D721Med (cell line): ENCODE results near the gene SEMA6B.

ENCODE experiments used
- DNase-seq: peaks from one replicate; pipeline ENCODE4 v3.0.0; 2011; ENCODE audit warnings: low spot score; ENCODE audit not compliant: insufficient read length
- FAIRE-seq: peaks from 2 replicates; lab custom pipeline; 2011; peaks lifted over from hg19 to GRCh38; lab: Jason Lieb, UNC
- TF ChIP-seq, protein P1 (sequence below): IDR thresholded peaks from 2 replicates; pipeline ENCODE4 v1.5.1; 2012; ENCODE audit warnings: mild to moderate bottlenecking, control low read depth; ENCODE audit not compliant: insufficient read depth; ENCODE audit errors: missing control alignments

Gene SEMA6B

DNA sequence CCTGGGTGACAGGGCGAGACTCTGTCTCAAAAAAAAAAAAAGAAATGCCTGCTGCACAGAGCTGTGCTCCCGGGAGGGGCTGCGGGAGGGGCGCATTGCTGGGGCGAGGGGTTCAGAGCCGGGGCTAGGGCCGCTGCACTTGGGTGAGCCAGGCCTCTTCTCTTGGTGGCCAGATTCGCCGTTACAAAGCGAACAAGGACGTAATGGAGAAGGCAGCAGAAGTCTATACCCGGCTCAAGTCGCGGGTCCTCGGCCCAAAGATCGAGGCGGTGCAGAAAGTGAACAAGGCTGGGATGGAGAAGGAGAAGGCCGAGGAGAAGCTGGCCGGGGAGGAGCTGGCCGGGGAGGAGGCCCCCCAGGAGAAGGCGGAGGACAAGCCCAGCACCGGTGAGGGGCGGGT lies 60.2 kb downstream of the SEMA6B start:
- DNase-seq: no peak
- FAIRE-seq: no peak
- TF ChIP-seq, protein P1, sequence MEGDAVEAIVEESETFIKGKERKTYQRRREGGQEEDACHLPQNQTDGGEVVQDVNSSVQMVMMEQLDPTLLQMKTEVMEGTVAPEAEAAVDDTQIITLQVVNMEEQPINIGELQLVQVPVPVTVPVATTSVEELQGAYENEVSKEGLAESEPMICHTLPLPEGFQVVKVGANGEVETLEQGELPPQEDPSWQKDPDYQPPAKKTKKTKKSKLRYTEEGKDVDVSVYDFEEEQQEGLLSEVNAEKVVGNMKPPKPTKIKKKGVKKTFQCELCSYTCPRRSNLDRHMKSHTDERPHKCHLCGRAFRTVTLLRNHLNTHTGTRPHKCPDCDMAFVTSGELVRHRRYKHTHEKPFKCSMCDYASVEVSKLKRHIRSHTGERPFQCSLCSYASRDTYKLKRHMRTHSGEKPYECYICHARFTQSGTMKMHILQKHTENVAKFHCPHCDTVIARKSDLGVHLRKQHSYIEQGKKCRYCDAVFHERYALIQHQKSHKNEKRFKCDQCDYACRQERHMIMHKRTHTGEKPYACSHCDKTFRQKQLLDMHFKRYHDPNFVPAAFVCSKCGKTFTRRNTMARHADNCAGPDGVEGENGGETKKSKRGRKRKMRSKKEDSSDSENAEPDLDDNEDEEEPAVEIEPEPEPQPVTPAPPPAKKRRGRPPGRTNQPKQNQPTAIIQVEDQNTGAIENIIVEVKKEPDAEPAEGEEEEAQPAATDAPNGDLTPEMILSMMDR: no peak

DNA sequence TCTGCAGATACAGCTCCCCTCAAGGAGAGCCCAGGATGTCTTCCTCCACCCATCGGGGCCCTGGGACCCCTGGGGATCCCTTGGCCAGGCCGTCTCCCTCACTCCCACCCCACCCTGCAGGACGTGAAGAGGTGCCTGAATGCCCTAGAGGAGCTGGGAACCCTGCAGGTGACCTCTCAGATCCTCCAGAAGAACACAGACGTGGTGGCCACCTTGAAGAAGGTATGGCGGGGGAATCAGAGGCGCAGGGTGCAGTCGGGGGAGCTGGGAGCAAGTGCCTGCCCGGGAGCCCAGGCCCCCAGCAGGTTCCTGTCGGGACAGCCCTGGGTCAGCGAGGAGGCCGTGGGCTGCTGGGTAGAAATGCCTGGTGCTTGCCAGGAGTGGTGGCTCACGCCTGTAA lies 60.8 kb downstream of the SEMA6B start:
- TF ChIP-seq, protein P1: no peak
- no peak for FAIRE-seq
- DNase-seq: no peak

DNA sequence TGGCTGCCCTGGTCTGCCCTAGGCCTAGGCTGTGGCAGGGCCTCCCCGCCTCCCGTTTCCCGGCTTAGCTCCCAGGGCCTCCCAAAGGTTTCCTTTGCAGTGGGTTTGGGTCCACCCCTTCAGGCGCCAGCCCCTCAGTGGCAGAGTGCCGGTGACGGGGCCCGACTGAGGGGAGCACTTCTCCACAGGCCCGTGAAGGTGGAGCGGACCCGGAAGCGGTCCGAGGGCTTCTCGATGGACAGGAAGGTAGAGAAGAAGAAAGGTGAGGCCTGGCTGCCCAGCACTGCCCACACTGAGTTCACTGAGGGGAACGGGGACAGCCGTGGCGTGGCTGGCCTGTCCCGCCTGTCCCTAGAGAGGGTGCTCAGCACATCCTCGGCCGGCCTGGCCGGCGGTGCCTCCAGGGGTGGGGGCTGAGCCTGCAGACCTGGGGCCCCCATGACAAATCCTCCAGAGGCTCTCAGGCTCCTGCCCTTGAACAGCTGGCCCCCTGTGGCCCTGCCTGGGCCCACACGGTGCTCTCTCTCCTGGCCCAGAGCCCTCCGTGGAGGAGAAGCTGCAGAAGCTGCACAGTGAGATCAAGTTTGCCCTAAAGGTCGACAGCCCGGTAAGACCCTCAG lies 61.6 kb downstream of the SEMA6B start:
- TF ChIP-seq, protein P1: no peak

DNA sequence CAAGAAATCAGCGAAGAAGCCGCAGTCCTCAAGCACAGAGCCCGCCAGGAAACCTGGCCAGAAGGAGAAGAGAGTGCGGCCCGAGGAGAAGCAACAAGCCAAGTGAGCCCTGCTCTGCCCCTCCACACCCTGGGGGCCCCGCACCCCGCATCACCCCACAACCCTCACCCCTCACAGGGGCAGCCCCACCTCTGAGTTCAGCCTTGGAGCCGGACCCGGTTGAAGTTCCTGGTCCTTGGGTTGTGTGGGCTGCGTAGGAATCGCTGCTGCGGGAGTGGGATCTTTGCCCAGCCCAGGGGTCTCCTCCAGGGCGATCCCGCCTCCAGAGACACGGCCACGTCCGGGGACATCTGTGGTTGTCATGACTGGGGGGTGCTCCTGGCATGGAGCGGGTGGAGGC lies 63.2 kb downstream of the SEMA6B start:
- DNase-seq: no peak
- FAIRE-seq: no peak
- TF ChIP-seq, protein P1: no peak

More for the DNA sequence above, 61.6 kb downstream of the SEMA6B start:
- FAIRE-seq (no peak), DNase-seq (no peak)

DNA sequence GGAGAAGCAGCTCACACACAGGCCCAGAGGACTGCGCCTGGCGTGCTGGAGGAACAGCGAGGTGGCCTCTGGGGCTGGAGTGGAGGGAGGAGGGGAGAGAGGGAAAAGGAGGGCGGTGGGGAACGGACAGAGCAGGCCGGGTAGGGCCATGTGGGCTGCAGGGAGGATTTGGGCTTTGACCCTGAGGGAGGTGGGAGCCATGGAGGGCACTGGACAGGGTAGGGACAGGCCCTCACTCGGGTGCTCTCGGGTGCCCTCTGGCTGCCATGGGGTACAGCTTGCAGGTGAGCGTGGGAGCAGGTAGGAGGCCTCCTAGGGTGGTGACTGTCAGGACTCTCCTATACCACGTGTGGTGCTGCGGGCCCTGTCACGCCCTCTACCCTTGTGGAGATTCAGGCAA lies 64.0 kb downstream of the SEMA6B start:
- TF ChIP-seq, protein P1: no peak
- no peak for FAIRE-seq
- DNase-seq: no peak

DNA sequence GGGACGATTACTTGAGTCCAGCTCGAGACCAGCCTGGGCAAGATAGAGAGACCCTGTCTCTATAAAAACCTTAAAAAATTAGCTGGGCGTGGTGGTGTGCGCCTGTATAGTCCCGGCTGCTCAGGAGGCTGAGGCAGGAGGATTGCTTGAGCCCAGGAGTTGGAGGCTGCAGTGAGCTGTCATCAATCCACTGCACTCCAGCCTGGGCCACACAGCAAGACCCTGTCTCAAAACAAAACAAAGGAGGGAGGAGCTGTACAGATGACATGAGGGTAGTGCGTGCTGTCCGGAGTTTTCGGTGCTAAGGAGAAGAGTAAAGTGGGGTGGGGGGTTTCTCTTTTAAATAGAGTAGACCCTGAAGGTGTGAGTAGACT lies 64.8 kb downstream of the SEMA6B start:
- TF ChIP-seq, protein P1: no peak
- no peak for FAIRE-seq

DNA sequence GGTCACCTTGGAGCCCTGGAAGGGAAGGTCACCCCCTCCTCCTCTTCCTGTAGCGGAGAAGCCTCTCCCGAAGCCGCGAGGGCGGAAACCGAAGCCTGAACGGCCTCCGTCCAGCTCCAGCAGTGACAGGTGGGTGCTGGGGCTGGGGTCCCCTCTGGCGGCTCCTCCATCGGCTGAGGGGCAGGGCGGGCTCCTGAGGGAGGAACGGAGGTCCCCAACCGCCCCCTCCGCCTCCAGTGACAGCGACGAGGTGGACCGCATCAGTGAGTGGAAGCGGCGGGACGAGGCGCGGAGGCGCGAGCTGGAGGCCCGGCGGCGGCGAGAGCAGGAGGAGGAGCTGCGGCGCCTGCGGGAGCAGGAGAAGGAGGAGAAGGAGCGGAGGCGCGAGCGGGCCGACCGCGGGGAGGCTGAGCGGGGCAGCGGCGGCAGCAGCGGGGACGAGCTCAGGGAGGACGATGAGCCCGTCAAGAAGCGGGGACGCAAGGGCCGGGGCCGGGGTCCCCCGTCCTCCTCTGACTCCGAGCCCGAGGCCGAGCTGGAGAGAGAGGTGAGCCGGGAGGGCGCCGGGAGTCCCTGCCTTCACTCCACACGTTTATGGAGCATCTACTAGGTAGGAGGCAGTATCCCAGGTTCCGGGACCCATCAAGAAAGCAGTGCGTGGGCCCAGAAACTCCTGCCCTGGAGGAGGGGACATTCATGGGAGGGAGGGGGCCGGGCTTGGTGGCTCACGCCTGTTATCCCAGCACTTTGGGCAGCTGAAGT lies 65.4 kb downstream of the SEMA6B start:
- FAIRE-seq (no peak), DNase-seq (no peak)

More for the DNA sequence above, 64.8 kb downstream of the SEMA6B start:
- DNase-seq: no peak

More for the DNA sequence above, 65.4 kb downstream of the SEMA6B start:
- TF ChIP-seq, protein P1: no peak
